K562 (cell line): ENCODE results near the gene MEGF9. TPM values are rescaled to one million over a fixed set of nuclear protein-coding genes. Genes with fewer than 3 reads are reported as not detected.

ENCODE experiments used
- ASH1L ChIP-seq: fragments of 450-650 bp; IDR thresholded peaks from 2 replicates; pipeline ENCODE4 v1.6.1; 2018; ENCODE audit warnings: borderline replicate concordance, mild to moderate bottlenecking, low read depth; ENCODE audit not compliant: partially characterized antibody
- CCAR2 ChIP-seq: fragments of 200-400 bp; formaldehyde crosslinking; IDR thresholded peaks from 2 replicates; pipeline ENCODE4 v1.6.1; 2017; ENCODE audit warnings: mild to moderate bottlenecking, low read depth, low read length
- CREBBP ChIP-seq: IDR thresholded peaks from one replicate; pipeline ENCODE4 v1.6.1; 2012; ENCODE audit warnings: low read depth, mild to moderate bottlenecking, control low read depth, inconsistent platforms, low read length
- FOXM1 ChIP-seq, 2 experiments: fragments of 450-650 bp in 1 of 2; sonication (generic) in 1 of 2; formaldehyde crosslinking in 1 of 2; IDR thresholded peaks; 2 replicates each; pipeline versions ENCODE4 v1.6.1 to v1.9.0; 2017 to 2022; ENCODE audit warnings: low read depth in 2 of 2, mild to moderate bottlenecking in 2 of 2, missing genetic modification reagents in 1 of 2, moderate library complexity in 1 of 2
- HOMEZ ChIP-seq: fragments of 250-450 bp; sonication (Bioruptor Pico); IDR thresholded peaks from 2 replicates; pipeline ENCODE4 v1.4.0; 2020; ENCODE audit warnings: mild to moderate bottlenecking, moderate library complexity
- MEIS2 ChIP-seq: fragments of 450-650 bp; IDR thresholded peaks from 2 replicates; pipeline ENCODE4 v1.6.1; 2014; ENCODE audit warnings: mild to moderate bottlenecking; ENCODE audit not compliant: partially characterized antibody
- MTA2 ChIP-seq: fragments of 450-650 bp; IDR thresholded peaks from 2 replicates; pipeline ENCODE4 v1.6.1; 2016; ENCODE audit warnings: low read depth
- RUNX1 ChIP-seq: sonication (generic); IDR thresholded peaks from 2 replicates; pipeline ENCODE4 v1.6.1; 2016; ENCODE audit warnings: antibody characterized with exemption, low read depth
- SNAPC5 ChIP-seq: fragments of 250-450 bp; sonication (Bioruptor Pico); IDR thresholded peaks from 2 replicates; pipeline ENCODE4 v1.8.0; 2021; ENCODE audit warnings: moderate library complexity, mild to moderate bottlenecking, inconsistent platforms
- TEAD2 ChIP-seq: fragments of 450-650 bp; IDR thresholded peaks from 2 replicates; pipeline ENCODE4 v1.6.1; 2016; ENCODE audit warnings: missing genetic modification characterization, control low read depth, missing compliant biosample characterization
- TFE3 ChIP-seq: fragments of 450-650 bp; formaldehyde crosslinking; IDR thresholded peaks from 2 replicates; pipeline ENCODE4 v1.4.0; 2020; ENCODE audit warnings: mild to moderate bottlenecking, mixed read lengths
- ZNF12 ChIP-seq: sonication (generic); formaldehyde crosslinking; IDR thresholded peaks from 2 replicates; pipeline ENCODE4 v1.4.0; 2020; ENCODE audit warnings: mild to moderate bottlenecking, missing genetic modification reagents
- ZNF395 ChIP-seq: fragments of 200-800 bp; sonication (Bioruptor generic); IDR thresholded peaks from 2 replicates; pipeline ENCODE4 v1.6.1; 2017; ENCODE audit warnings: missing genetic modification characterization, missing compliant biosample characterization
- ZNF41 ChIP-seq: fragments of 250-450 bp; sonication (Bioruptor Pico); conservative IDR thresholded peaks from 2 replicates; pipeline ENCODE4 v1.4.0; 2020; ENCODE audit warnings: mild to moderate bottlenecking
- ZNF766 ChIP-seq: fragments of 200-800 bp; sonication (Bioruptor generic); conservative IDR thresholded peaks from 2 replicates; pipeline ENCODE4 v1.6.1; 2016; ENCODE audit warnings: missing genetic modification characterization, missing compliant biosample characterization
- polyA plus RNA-seq, 8 experiments: library from polyadenylated mRNA; depleted of rRNA in 4 of 8; stranded (reverse) in 5 of 8; unstranded in 3 of 8; fragments of >200 nt; fragmentation: Nextera tagmentation in 2 of 8; fragmentation: Illumina TruSeq in 1 of 8; extraction: Ambion mirVana in 2 of 8; extraction: Trizol in 1 of 8; gene quantifications; 2 replicates each; pipeline versions ENCODE4 v1.2.1 to v1.2.3, GENCODE V29; 2011 to 2014; ENCODE audit warnings: inconsistent platforms in 1 of 8, missing spikeins in 1 of 8
- total RNA-seq, 7 experiments: library from RNA; depleted of rRNA in 6 of 7; stranded (reverse); fragments of >200 nt in 6 of 7; fragmentation: Illumina TruSeq in 2 of 7; extraction: Trizol in 2 of 7; gene quantifications; 2 replicates each; pipeline versions ENCODE4 v1.2.1 to v1.2.3, GENCODE V29; 2011 to 2021; ENCODE audit warnings: low replicate concordance in 1 of 7
- TF ChIP-seq, protein P1 (sequence below): fragments of 250-450 bp; sonication (Bioruptor Pico); IDR thresholded peaks from 2 replicates; pipeline ENCODE4 v1.4.0; 2020

The MEGF9 gene
- total and polyA plus RNA-seq, 9 of the 15 experiments (the other 6 are each of a cell fraction or from before 2014, with no cell fraction given) = 2.1 to 6.2 (median 3.8) TPM

DNA sequence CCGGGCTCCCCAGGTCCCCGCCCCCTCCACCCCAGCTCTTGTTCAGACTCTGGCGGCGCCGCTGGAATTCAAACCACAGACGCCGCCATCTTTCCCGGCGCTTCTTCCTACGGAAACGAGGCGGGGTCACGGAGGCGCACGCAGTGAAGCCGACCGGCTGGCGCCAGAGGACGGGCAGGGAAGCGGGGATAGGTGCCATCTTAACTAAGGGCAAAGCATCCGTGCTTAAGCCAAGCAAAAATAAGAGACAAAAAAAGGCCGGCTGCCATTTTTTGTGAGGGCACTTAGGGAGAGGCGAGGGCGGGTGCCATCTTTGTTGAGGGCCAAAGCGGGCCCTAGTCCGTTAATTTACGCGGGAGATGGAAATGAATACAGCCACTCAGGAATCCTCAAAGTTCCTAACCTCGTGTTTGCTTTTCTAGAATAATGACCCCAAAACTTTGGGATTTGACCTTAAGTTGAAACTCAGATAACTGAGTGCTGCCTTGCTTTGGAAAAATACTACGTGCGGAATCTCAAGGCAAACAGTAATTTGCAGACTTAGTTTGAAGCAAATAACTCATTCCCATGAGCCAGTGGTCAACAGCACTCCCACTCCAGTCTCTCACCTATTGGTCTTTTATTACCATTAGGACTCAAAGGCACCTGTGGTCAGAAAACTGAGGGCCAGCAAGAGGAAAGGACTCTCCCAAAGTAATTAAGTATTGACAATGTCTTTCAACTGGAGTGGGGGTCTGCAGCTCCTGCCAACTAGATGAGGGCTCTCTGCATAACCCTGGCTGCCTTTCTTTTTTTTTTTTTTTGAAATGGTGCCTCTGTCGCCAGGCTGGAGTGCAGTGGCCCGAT lies 134.0 kb downstream of the MEGF9 start, which contains the start of gene CDK5RAP2 (continued):
- TF ChIP-seq HOMEZ (CRISPR knock-in tag) (no peak), TEAD2 (0 out of 2 replicates have a peak, but pooled peaks have one; percentile 28), TFE3 (CRISPR knock-in tag) (0 out of 2 replicates have a peak, but pooled peaks have one; percentile 25), CCAR2 (no peak), ZNF41 (CRISPR knock-in tag) (peak; percentile 74; the same call in 1 of the 2 replicates), RUNX1 (peak; percentile 30; the same call in 1 of the 2 replicates), MEIS2 (no peak), CREBBP (no peak), ZNF395 (peak; percentile 97), ZNF766 (CRISPR knock-in tag) (peak; percentile 99), MTA2 (no peak), ASH1L (peak; percentile 63), ZNF12 (CRISPR knock-in tag) (no peak), SNAPC5 (CRISPR knock-in tag) (no peak), FOXM1 (IDR thresholded peaks at IDR 0.05; ENCODE audit: low read depth) (peak; percentile 93), FOXM1 (CRISPR knock-in tag; IDR thresholded peaks at IDR 0.05; ENCODE audit: low read depth) (no peak)
- TF ChIP-seq, protein P1, sequence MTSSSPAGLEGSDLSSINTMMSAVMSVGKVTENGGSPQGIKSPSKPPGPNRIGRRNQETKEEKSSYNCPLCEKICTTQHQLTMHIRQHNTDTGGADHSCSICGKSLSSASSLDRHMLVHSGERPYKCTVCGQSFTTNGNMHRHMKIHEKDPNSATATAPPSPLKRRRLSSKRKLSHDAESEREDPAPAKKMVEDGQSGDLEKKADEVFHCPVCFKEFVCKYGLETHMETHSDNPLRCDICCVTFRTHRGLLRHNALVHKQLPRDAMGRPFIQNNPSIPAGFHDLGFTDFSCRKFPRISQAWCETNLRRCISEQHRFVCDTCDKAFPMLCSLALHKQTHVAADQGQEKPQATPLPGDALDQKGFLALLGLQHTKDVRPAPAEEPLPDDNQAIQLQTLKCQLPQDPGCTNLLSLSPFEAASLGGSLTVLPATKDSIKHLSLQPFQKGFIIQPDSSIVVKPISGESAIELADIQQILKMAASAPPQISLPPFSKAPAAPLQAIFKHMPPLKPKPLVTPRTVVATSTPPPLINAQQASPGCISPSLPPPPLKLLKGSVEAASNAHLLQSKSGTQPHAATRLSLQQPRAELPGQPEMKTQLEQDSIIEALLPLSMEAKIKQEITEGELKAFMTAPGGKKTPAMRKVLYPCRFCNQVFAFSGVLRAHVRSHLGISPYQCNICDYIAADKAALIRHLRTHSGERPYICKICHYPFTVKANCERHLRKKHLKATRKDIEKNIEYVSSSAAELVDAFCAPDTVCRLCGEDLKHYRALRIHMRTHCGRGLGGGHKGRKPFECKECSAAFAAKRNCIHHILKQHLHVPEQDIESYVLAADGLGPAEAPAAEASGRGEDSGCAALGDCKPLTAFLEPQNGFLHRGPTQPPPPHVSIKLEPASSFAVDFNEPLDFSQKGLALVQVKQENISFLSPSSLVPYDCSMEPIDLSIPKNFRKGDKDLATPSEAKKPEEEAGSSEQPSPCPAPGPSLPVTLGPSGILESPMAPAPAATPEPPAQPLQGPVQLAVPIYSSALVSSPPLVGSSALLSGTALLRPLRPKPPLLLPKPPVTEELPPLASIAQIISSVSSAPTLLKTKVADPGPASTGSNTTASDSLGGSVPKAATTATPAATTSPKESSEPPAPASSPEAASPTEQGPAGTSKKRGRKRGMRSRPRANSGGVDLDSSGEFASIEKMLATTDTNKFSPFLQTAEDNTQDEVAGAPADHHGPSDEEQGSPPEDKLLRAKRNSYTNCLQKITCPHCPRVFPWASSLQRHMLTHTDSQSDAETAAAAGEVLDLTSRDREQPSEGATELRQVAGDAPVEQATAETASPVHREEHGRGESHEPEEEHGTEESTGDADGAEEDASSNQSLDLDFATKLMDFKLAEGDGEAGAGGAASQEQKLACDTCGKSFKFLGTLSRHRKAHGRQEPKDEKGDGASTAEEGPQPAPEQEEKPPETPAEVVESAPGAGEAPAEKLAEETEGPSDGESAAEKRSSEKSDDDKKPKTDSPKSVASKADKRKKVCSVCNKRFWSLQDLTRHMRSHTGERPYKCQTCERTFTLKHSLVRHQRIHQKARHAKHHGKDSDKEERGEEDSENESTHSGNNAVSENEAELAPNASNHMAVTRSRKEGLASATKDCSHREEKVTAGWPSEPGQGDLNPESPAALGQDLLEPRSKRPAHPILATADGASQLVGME (CRISPR knock-in tag) = peak; percentile 69; the same call in 1 of the 2 replicates
